Measurements from ENCODE around the gene SPOCK2. TPM values are rescaled to one million over a fixed set of nuclear protein-coding genes. Genes with fewer than 3 reads are reported as not detected.

SPOCK2 gene
- total RNA-seq, 1 donor = 0.36 TPM

GRCh38 chr10:72068901-72069446, 19.4 kb downstream of the SPOCK2 start:
- H3K4me3 ChIP-seq (ENCODE audit: insufficient read depth, low read length) = no peak overlapping the region
- no peak for TF ChIP-seq CTCF (IDR thresholded peaks at IDR 0.05; ENCODE audit: extremely low read depth, low read depth, low read length)
- H3K27me3 ChIP-seq (ENCODE audit: insufficient read depth, low read length) = peaks cover 21% of the 10 kb centered on the region
- H3K27ac ChIP-seq (ENCODE audit: low read depth, low read length) = no peak overlapping the region
- H3K79me2 ChIP-seq (ENCODE audit: insufficient read depth, low read length) = no peaks in the 10 kb centered on the region
- no peak overlapping the region for H3K4me2 ChIP-seq (ENCODE audit: insufficient read depth, low read length)
- H3K4me1 ChIP-seq (ENCODE audit: insufficient read depth, low read length) = no peaks in the 10 kb centered on the region
- H2AFZ ChIP-seq (ENCODE audit: low read length) = no peak overlapping the region
- DNase-seq (ENCODE audit: insufficient read length, low spot score, missing footprints) = peak; percentile 90
- H4K20me1 ChIP-seq (ENCODE audit: insufficient read depth, low read length) = no peaks in the 10 kb centered on the region
- H3K9me3 ChIP-seq (ENCODE audit: low read depth, low read length) = no peaks in the 10 kb centered on the region
- H3K36me3 ChIP-seq (ENCODE audit: insufficient read depth, low read length) = no peaks in the 10 kb centered on the region

DNA sequence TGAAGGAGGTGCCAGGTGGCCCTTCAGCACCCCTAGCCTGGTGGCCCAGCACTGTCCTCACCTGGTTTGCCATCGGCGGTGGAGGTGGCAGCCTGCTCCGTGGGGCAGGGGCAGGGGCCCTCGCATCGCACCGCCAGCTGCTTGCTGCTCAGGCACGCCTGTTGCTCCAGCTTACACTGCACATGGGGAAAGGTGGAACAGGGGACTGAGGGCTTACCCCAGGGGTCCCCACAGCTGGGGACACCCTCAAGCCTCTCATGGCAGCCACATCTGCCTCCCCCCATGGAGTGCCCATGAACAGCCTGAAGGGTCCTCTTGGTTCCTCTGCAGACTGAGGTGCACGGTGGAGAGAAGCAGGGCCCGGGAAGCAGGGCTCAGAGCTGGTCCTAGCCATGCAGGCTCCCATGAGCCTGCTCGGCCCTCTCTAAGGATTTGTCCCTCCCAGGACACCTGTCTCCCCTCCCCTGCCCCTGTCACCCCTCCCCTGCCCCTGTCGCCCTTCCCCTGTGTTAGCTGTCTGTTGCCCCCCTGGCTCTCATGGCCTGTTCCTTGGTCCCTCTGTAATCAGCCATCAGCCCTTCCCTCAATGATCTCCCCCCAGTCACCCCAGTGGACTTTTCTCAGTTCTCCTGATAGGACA, 20.1 kb downstream of the SPOCK2 start:
- Histone ChIP-seq H3K4me2 (ENCODE audit: insufficient read depth, low read length) (no peak overlapping the region), H3K4me1 (ENCODE audit: insufficient read depth, low read length) (no peaks in the 10 kb centered on the region), H2AFZ (ENCODE audit: low read length) (no peak overlapping the region), H3K9me3 (ENCODE audit: low read depth, low read length) (no peaks in the 10 kb centered on the region), H3K27me3 (ENCODE audit: insufficient read depth, low read length) (peaks cover 19% of the 10 kb centered on the region), H3K4me3 (ENCODE audit: insufficient read depth, low read length) (no peak overlapping the region), H3K36me3 (ENCODE audit: insufficient read depth, low read length) (no peaks in the 10 kb centered on the region), H3K79me2 (ENCODE audit: insufficient read depth, low read length) (no peaks in the 10 kb centered on the region), H3K27ac (ENCODE audit: low read depth, low read length) (no peak overlapping the region), H4K20me1 (ENCODE audit: insufficient read depth, low read length) (no peaks in the 10 kb centered on the region)
- no peak for TF ChIP-seq CTCF (IDR thresholded peaks at IDR 0.05; ENCODE audit: extremely low read depth, low read depth, low read length)
- peak; percentile 71 for DNase-seq (ENCODE audit: insufficient read length, low spot score, missing footprints)

DNA sequence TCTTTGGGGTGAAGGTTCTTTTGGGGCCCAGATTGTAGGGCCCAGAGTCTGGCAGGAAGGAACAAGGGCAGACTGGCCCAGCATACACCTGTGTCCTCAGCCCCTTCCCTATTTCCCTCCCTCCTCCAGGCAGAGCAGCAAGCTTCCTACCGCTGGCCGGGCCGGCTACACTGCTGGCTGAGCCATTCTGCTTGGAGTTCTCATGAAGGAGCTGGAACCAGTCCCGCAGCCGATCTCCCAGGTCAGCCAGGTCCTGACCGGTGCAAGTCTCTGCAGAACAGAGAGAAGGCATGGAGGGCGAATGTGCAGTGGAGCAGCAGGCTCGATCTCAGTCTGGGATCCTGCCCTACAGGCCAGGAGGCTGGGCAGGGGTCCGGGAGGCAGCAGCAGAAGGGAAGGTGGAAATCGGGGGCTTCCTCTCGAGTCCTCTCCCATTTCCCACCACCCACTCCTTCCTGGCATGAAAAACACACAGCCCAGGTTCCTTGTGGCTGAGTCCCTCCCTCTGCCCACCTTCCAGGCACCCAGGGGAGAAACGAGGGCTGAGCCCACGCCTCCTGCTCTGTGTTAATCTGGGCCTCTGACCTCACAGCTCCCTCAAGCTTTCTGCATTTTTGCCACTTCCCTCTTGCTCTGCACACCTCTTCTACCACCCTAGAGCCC, 20.8 kb downstream of the SPOCK2 start:
- TF ChIP-seq CTCF (IDR thresholded peaks at IDR 0.05; ENCODE audit: extremely low read depth, low read depth, low read length) = no peak
- no peak for DNase-seq (ENCODE audit: insufficient read length, low spot score, missing footprints)
- H2AFZ ChIP-seq (ENCODE audit: low read length) = no peak overlapping the region
- no peaks in the 10 kb centered on the region for H3K9me3 ChIP-seq (ENCODE audit: low read depth, low read length)
- H3K27me3 ChIP-seq (ENCODE audit: insufficient read depth, low read length) = peaks cover 13% of the 10 kb centered on the region
- no peaks in the 10 kb centered on the region for H4K20me1 ChIP-seq (ENCODE audit: insufficient read depth, low read length)
- no peaks in the 10 kb centered on the region for H3K79me2 ChIP-seq (ENCODE audit: insufficient read depth, low read length)
- no peak overlapping the region for H3K4me3 ChIP-seq (ENCODE audit: insufficient read depth, low read length)
- no peaks in the 10 kb centered on the region for H3K36me3 ChIP-seq (ENCODE audit: insufficient read depth, low read length)
- no peak overlapping the region for H3K4me2 ChIP-seq (ENCODE audit: insufficient read depth, low read length)
- H3K4me1 ChIP-seq (ENCODE audit: insufficient read depth, low read length) = no peaks in the 10 kb centered on the region
- H3K27ac ChIP-seq (ENCODE audit: low read depth, low read length) = no peak overlapping the region

Data from osteoblast (primary cell).